Breast epithelium (tissue), 4 donors: ENCODE measurements around the gene CFAP58. TPM values are rescaled to one million over a fixed set of nuclear protein-coding genes. Genes with fewer than 3 reads are reported as not detected.

Experiments used
- DNase-seq, 2 donors: peaks; one replicate each; pipeline ENCODE4 v3.0.0-alpha.2; 2019; ENCODE audit warnings: low spot score in 2 of 2
- H3K27ac ChIP-seq, 2 donors: fragments of 200-600 bp; sonication (generic) in 1 of 2; one replicate each; pipeline ENCODE4 v1.5.1; 2016 to 2019; ENCODE audit warnings: mild to moderate bottlenecking in 1 of 2
- H3K27me3 ChIP-seq, 2 donors: fragments of 200-600 bp; sonication (generic) in 1 of 2; one replicate each; pipeline versions ENCODE4 v1.5.1 to v1.6.0; 2017 to 2019; ENCODE audit warnings: control low read depth in 1 of 2, mild to moderate bottlenecking in 1 of 2
- H3K36me3 ChIP-seq: fragments of 200-600 bp; one replicate; pipeline ENCODE4 v1.5.1; 2019
- H3K4me1 ChIP-seq, 2 donors: fragments of 200-600 bp; sonication (generic); one replicate each; pipeline ENCODE4 v1.5.1; 2016 to 2019; ENCODE audit warnings: control low read depth in 1 of 2
- H3K4me3 ChIP-seq, 3 donors: fragments of 200-600 bp; sonication (generic); 1 replicate in 2 of 3; 2 replicates in 1 of 3; pipeline ENCODE4 v1.5.1; 2016 to 2019; ENCODE audit warnings: mild to moderate bottlenecking in 3 of 3, moderate library complexity in 2 of 3
- H3K9me3 ChIP-seq, 2 donors: fragments of 200-600 bp; sonication (generic) in 1 of 2; one replicate each; pipeline ENCODE4 v1.5.1; 2016 to 2019; ENCODE audit warnings: control low read depth in 1 of 2
- CTCF ChIP-seq, 3 donors: fragments of 450-650 bp; IDR thresholded peaks; one replicate each; pipeline ENCODE4 v1.5.1; 2016 to 2017; ENCODE audit warnings: antibody characterized with exemption in 3 of 3, mild to moderate bottlenecking in 3 of 3, moderate library complexity in 3 of 3
- POLR2A ChIP-seq: fragments of 450-650 bp; IDR thresholded peaks from one replicate; pipeline ENCODE4 v1.6.1; 2016; ENCODE audit warnings: antibody characterized with exemption, mild to moderate bottlenecking, moderate library complexity
- POLR2AphosphoS5 ChIP-seq, 3 donors: sonication (generic); formaldehyde crosslinking; IDR thresholded peaks; one replicate each; pipeline ENCODE4 v1.6.1; 2017; ENCODE audit warnings: antibody characterized with exemption in 3 of 3
- intact Hi-C: fragments of 100-400 bp; cut with DNase I; formaldehyde crosslinking; loops from one replicate; pipeline ENCODE4 v1.15.1; 2023; ENCODE audit warnings: low total_unique reads
- total RNA-seq, 3 donors: library from RNA; depleted of rRNA; stranded (reverse); fragments of >200 nt; gene quantifications; one replicate each; pipeline ENCODE4 v1.1.0, GENCODE V29; 2016

The CFAP58 gene
- total RNA-seq, 3 donors from 2014 or later: 0.16 to 0.98 (median 0.88) TPM

- H3K4me3 ChIP-seq: no peak overlapping the region
- TF ChIP-seq CTCF (IDR thresholded peaks at IDR 0.05) (no peak), POLR2AphosphoS5 (IDR thresholded peaks at IDR 0.05) (no peak), POLR2A (no peak)
- no peaks in the 10 kb centered on the region for H3K27me3 ChIP-seq
- DNase-seq: no peak
- H3K27ac ChIP-seq: no peak overlapping the region
- intact Hi-C loops: no loop called here
- no peaks in the 10 kb centered on the region for H3K36me3 ChIP-seq
- H3K9me3 ChIP-seq: no peaks in the 10 kb centered on the region
- no peaks in the 10 kb centered on the region for H3K4me1 ChIP-seq
Observed at GRCh38 chr10:104396581-104396980, 42.9 kb downstream of the CFAP58 start.

GRCh38 chr10:104403636-104404035 is 50.0 kb downstream of the CFAP58 start:
- intact Hi-C loops: no loop called here
- H3K27me3 ChIP-seq: no peaks in the 10 kb centered on the region

GRCh38 chr10:104406715-104407650 is 53.4 kb downstream of the CFAP58 start:
- H3K4me3 ChIP-seq: no peak overlapping the region
- H3K36me3 ChIP-seq: no peaks in the 10 kb centered on the region
- peak in 2 of 3 donors; percentile 38 to 56 for TF ChIP-seq CTCF (IDR thresholded peaks at IDR 0.05)
- TF ChIP-seq POLR2AphosphoS5 (IDR thresholded peaks at IDR 0.05): no peak
- no peaks in the 10 kb centered on the region for H3K27me3 ChIP-seq
- intact Hi-C loops: no loop called here
- DNase-seq: no peak
- H3K9me3 ChIP-seq: peaks cover 0 to 4% of the 10 kb centered on the region in 2 donors
- no peaks in the 10 kb centered on the region for H3K4me1 ChIP-seq
- H3K27ac ChIP-seq: no peak overlapping the region

More at GRCh38 chr10:104403636-104404035, 50.0 kb downstream of the CFAP58 start:
- H3K9me3 ChIP-seq: no peaks in the 10 kb centered on the region
- H3K4me3 ChIP-seq: no peak overlapping the region
- no peaks in the 10 kb centered on the region for H3K4me1 ChIP-seq
- no peaks in the 10 kb centered on the region for H3K36me3 ChIP-seq
- no peak overlapping the region for H3K27ac ChIP-seq
- no peak for DNase-seq
- TF ChIP-seq POLR2A: no peak
- no peak for TF ChIP-seq CTCF (IDR thresholded peaks at IDR 0.05)
- TF ChIP-seq POLR2AphosphoS5 (IDR thresholded peaks at IDR 0.05): no peak

GRCh38 chr10:104413528-104413927 is 59.9 kb downstream of the CFAP58 start:
- Histone ChIP-seq H3K27ac (no peak overlapping the region), H3K27me3 (no peaks in the 10 kb centered on the region), H3K4me1 (no peaks in the 10 kb centered on the region), H3K4me3 (no peak overlapping the region), H3K9me3 (peaks cover 0 to 4% of the 10 kb centered on the region in 2 donors), H3K36me3 (no peaks in the 10 kb centered on the region)
- no peak for DNase-seq
- no peak for TF ChIP-seq CTCF (IDR thresholded peaks at IDR 0.05)
- no peak for TF ChIP-seq POLR2A
- TF ChIP-seq POLR2AphosphoS5 (IDR thresholded peaks at IDR 0.05): no peak
- intact Hi-C loops: no loop called here

GRCh38 chr10:104415526-104416165 is 62.0 kb downstream of the CFAP58 start:
- Histone ChIP-seq H3K4me3 (no peak overlapping the region), H3K27ac (no peak overlapping the region), H3K9me3 (peaks cover 0 to 4% of the 10 kb centered on the region in 2 donors), H3K27me3 (no peaks in the 10 kb centered on the region), H3K4me1 (no peaks in the 10 kb centered on the region), H3K36me3 (no peaks in the 10 kb centered on the region)
- DNase-seq: no peak
- intact Hi-C loops: no loop called here
- TF ChIP-seq POLR2AphosphoS5 (IDR thresholded peaks at IDR 0.05) (no peak), CTCF (IDR thresholded peaks at IDR 0.05) (no peak), POLR2A (no peak)
